Brain microvascular endothelial cell (primary cell): ENCODE data around the gene TRAF5.
A peak's percentile ranks its signal among the peaks of the same experiment; 100 is the strongest.

Experiments
- DNase-seq: peaks from one replicate; pipeline ENCODE4 v3.0.0-alpha.2; 2020
- H3K27ac ChIP-seq: fragments of 250-450 bp; sonication (Bioruptor Pico); 2 replicates; pipeline ENCODE4 v1.5.1; 2020; ENCODE audit warnings: mild to moderate bottlenecking, moderate library complexity
- H3K27me3 ChIP-seq: fragments of 250-450 bp; sonication (Bioruptor Pico); replicated peaks from 2 replicates; pipeline ENCODE4 v1.5.1; 2020; ENCODE audit warnings: mild to moderate bottlenecking
- H3K36me3 ChIP-seq: fragments of 250-450 bp; sonication (Bioruptor Pico); replicated peaks from 2 replicates; pipeline ENCODE4 v1.5.1; 2020; ENCODE audit warnings: mild to moderate bottlenecking
- H3K4me3 ChIP-seq: 2 replicates; pipeline ENCODE4 v1.5.1; 2011; ENCODE audit warnings: low read depth, mild to moderate bottlenecking, control low read depth, low read length, moderate library complexity
- CTCF ChIP-seq: IDR thresholded peaks from 2 replicates; pipeline ENCODE4 v1.5.1; 2011; ENCODE audit warnings: low read depth, mild to moderate bottlenecking, moderate library complexity, low read length, control low read depth, inconsistent platforms; ENCODE audit errors: missing control alignments
- in situ Hi-C: cut with HindIII; loops from 2 replicates; pipeline ENCODE4 v1.10.0; 2017; ENCODE audit warnings: low sequenced_read_pairs, low pct_ligation_motif_present

TRAF5 gene

GRCh38 chr1:211378844-211379243 is 52.2 kb downstream of the TRAF5 start:
- no peaks in the 10 kb centered on the region for H3K36me3 ChIP-seq
- in situ Hi-C loops = no loop called here
- no peak for TF ChIP-seq CTCF
- H3K27me3 ChIP-seq = no peaks in the 10 kb centered on the region
- no peak overlapping the region for H3K27ac ChIP-seq
- peak; percentile 67 for DNase-seq
- no peak overlapping the region for H3K4me3 ChIP-seq

GRCh38 chr1:211379446-211379845 is 52.8 kb downstream of the TRAF5 start:
- no peak overlapping the region for H3K27ac ChIP-seq
- in situ Hi-C loops = no loop called here
- no peak for DNase-seq
- no peak for TF ChIP-seq CTCF
- no peaks in the 10 kb centered on the region for H3K36me3 ChIP-seq
- H3K4me3 ChIP-seq = no peak overlapping the region
- H3K27me3 ChIP-seq = no peaks in the 10 kb centered on the region

- Histone ChIP-seq H3K36me3 (no peaks in the 10 kb centered on the region), H3K27me3 (no peaks in the 10 kb centered on the region), H3K4me3 (no peak overlapping the region), H3K27ac (no peak overlapping the region)
- in situ Hi-C loops = no loop called here
- no peak for DNase-seq
- TF ChIP-seq CTCF = no peak
Observed at GRCh38 chr1:211381481-211382181, 55.0 kb downstream of the TRAF5 start.

GRCh38 chr1:211382182-211382713 is 55.6 kb downstream of the TRAF5 start:
- in situ Hi-C loops = no loop called here
- Histone ChIP-seq H3K27me3 (no peaks in the 10 kb centered on the region), H3K4me3 (peak overlapping the region; percentile 77), H3K36me3 (no peaks in the 10 kb centered on the region), H3K27ac (peak overlapping the region; percentile 95)
- DNase-seq = no peak
- TF ChIP-seq CTCF = no peak

GRCh38 chr1:211382714-211383480 is 56.3 kb downstream of the TRAF5 start:
- Histone ChIP-seq H3K4me3 (peak overlapping the region; percentile 77), H3K27ac (peak overlapping the region; percentile 95), H3K36me3 (no peaks in the 10 kb centered on the region), H3K27me3 (no peaks in the 10 kb centered on the region)
- no peak for TF ChIP-seq CTCF
- in situ Hi-C loops = no loop called here
- DNase-seq = peak; percentile 87
